Measurements from ENCODE around the gene GPRIN3.
"Not testable (repeated sequence)": the region's sequence is repeated elsewhere in the genome, so short reads cannot be mapped to it uniquely, and the experiment has no call there.

The GPRIN3 gene

DNA sequence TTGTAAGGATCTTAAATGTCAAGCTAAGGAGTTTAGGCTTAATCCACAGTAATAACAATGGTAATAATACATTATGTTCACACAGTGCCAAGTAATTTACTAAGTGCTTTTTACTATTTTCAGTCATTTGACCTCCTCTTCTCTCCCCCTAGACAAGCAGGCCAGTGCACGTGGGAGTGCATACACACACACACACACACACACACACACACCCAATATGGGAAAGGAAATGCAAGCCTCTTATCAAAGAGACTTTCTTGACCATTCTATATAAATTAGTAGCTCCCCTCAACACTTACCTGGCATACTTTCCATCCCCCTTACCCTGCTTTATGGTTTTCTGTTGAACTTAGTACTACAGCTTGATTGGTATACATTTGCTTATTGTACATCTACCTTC is 3.8 kb upstream of the GPRIN3 start:
- DNase-seq, result no peak

GRCh38 chr4:89309154-89309553 is 1.6 kb upstream of the GPRIN3 start:
- not testable (repeated sequence) for DNase-seq

- no peak for DNase-seq
Measured at GRCh38 chr4:89308161-89308500, 531 bp upstream of the GPRIN3 start.

GRCh38 chr4:89307178-89307445 is 488 bp downstream of the GPRIN3 start:
- DNase-seq, result no peak

- DNase-seq, result no peak
Measured at GRCh38 chr4:89306486-89307177, 968 bp downstream of the GPRIN3 start.

GRCh38 chr4:89305712-89306437 is 1.7 kb downstream of the GPRIN3 start:
- no peak for DNase-seq

DNA sequence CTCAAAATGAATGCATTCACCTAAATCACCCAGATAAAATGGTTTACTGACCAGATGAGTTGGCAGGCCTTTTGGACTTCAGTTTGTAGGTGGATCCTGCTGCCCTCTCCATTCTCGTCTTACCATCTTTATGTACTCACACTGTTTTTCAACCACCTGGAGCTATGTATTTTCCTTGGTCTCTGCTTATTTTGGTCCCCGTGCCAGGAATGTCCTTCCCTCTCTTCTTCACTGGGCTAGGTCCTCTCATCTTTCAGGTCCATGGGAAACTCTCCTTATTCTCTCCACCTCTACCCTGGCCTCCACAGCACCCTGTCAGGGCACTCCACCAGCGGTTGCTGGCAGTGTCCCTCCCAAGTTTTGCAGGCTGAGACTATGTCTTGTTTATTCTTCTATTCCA is 2.6 kb downstream of the GPRIN3 start:
- no peak for DNase-seq

DNA sequence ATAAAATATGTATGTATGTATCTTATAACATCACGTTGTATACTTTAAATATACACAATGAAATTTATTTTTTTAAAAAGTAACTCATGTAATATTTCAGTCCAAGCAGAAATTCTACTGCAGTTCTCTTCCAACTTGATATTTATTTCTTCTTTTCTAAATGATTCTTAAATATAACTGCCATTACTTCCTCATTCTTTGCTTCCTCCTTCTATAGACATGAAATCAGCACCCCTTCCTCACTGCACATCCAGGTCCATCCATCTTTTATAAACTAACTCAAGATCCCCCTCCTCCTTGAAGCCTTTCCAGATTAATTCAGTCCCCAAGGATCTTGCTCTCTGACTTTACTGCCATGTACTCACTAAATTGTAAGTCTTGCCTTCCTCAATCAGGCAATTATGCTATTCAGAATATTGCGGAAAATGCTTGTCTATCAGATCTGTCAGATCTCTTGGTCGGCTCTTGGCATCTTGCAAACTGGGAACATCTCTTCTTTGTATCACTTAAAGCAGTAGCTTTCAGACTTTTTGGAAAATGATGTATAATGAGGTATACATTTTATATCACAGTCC is 3.7 kb downstream of the GPRIN3 start:
- no peak for DNase-seq

- DNase-seq, result no peak
Measured at GRCh38 chr4:89303177-89303576, 4.4 kb downstream of the GPRIN3 start.

DNA sequence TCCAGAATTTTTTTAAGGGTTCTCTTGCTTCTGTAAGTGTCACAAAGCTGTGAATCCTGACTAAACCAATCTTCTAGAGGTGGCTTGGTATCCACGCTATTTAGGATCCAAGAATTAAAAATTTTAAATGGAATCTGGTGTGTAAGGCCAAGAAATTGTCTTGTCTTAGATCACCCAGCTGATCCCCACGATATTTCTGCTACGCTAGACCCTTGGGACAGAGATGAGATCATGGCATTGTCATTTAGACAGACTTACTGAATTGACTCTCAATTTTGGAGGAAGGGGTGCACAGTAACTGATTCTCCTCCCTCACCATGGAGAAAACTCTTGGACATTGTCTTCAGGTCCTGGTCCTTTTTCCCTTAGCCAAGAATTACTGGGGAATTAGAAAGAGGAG is 5.7 kb downstream of the GPRIN3 start:
- no peak for DNase-seq

DNA sequence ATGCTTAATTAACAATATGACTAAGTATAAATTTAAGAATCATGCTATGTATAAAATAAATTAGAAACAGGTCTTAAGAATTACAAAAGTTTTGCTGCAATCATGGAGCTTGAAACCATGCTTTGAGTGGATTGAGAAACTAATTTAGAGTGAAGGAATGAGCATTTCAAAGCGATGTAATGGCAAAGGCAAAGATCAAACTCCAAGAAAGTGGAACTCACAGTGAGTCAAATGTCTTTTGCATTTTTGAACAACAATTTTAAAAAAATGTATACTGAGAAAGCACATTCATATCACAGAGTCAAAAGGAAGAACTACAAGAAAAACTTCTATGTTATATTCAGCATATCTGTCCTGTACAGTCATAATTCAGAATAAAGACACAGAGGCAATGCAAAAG is 6.6 kb downstream of the GPRIN3 start:
- no peak for DNase-seq

DNA sequence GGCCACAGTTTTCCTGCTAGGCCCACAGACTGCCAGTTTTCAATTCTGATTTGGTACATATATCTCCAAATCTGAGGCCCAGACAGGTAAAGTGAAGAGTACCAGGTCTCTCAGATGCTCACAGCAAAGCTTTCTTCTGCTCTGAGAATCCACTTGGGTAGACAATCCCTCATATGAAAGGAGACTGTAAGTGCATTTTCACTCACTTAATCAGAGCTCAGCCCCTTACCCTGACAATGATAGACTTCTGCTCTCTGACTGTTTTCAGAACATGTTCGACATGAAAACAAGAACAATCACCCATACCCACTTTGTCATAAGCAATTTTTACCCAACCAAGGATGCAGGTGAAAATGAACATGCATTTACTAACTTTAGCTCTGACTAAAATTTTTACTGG is 7.1 kb downstream of the GPRIN3 start:
- DNase-seq, result no peak

- DNase-seq, result no peak
Measured at GRCh38 chr4:89300060-89300459, 7.5 kb downstream of the GPRIN3 start.

GRCh38 chr4:89299153-89299791 is 8.3 kb downstream of the GPRIN3 start:
- DNase-seq, result no peak

- DNase-seq, result no peak
Measured at GRCh38 chr4:89298788-89299152, 8.8 kb downstream of the GPRIN3 start.

DNA sequence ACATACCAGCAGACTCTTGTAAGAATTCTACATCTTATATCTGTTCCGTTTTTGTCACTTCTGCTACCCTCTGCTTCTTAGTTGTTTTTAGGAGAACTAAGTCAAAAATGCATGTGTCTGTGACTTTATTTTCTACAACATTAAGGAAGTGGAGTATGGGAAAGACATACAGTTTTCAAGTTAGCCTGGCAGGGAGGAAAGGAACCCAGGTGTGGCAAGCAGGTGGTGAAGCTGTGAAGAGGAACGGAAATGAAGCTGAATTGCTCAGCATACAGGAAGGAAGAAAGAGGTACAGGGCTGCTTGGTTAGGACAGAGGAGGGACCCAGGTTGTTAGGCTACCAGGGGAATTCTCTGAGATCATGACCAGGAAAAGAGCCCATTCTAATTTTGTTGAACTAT is 9.4 kb downstream of the GPRIN3 start:
- no peak for DNase-seq

DNA sequence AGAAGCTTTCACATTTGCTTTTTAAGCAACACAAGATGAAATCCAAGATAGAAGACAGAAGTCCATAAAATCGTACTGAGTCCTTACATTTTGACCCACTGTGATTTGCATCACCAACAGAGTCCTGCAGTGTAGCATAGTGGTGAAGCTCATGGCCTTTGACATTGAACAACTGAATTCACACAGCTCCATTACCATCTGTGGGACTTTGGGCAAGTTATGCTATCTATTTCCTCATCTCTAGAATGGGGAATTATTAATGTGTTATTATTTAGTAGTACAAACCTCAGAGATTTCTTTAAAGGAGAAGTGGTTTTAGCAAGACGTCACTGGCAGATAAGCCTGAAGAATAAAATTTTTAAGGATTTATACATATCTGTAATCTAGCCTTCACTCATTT is 10.7 kb downstream of the GPRIN3 start:
- DNase-seq, result no peak

DNA sequence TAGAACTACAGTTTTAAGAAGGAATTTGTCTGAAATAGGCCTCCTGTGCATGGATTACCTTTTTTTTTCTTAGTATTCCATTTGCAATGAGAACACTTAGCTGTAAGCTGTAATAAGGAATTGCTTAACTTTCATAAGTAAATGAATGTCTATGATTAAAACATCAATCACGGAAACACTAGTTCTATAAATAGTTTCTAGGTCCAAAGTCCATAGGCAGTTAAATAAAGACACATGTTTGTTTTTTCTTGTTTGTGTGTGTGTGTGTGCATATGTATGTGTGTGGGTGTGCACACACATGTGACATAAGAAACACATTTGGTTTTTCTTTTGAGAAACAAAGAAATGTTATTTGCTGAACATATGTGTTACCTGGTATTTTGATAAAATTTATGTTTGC is 11.2 kb downstream of the GPRIN3 start:
- DNase-seq, result no peak

DNA sequence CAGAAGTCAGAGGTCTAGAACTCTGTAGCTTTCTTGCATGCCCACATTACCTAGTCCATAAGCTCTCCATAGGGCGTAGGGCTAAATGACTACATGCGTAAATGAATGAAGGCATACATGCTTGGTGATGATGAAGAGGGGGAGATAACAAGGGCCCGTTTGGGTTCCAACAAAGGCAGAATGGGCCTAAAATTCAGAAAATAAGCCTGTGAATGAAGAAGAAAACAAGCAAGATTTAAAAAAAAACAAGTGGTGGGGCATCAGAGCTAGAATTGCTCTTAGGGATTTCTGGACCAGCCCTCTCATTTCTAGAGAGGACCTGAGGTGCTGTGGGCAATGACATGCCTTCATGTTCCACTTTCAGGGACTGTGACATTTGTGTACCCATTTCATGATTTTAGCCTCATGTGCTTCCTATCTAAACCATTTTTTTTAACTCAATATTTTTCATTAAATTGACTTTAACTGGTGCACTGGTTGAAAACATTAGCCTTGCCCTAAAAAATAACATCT is 12.1 kb downstream of the GPRIN3 start:
- no peak for DNase-seq

GRCh38 chr4:89294573-89295269 is 12.9 kb downstream of the GPRIN3 start:
- DNase-seq, result no peak

- no peak for DNase-seq
Measured at GRCh38 chr4:89293299-89293698, 14.3 kb downstream of the GPRIN3 start.

DNA sequence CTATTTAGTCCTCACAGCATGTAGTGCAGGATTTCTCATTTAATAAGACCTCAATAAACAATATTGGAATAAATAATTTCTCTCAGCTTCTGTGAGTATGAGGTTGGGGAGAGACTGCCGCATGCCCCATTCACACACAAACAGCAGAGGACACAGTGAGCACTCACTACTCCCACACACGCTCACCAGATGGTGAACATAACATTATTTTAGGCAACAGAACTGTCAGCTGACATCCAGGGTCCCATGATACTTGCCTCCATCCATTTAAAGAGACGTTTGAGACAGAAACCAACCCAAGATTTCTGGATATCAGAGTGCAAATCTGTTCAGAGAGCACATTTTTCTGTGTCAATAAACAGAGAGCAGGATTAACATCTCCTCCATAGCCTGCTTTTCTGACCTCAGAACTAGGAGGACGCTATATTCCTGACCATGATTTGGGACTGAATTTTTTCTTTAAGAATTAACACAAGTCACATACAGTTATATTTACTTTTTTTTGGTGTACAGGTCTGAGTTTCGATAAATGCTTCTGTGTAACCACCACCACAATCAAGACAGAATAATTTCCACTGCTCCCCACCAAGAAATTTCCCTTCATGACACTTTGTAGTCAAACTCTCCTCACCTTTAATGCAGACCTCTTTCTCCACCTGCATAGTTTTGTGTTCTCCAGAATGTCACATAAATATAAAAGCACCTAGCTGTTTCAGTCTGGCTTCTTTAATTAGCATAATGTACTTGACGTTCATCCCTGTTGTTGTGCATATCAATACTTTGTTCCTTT is 16.7 kb downstream of the GPRIN3 start:
- no peak for DNase-seq

GRCh38 chr4:89289312-89289711 is 18.3 kb downstream of the GPRIN3 start:
- no peak for DNase-seq

Measured in stimulated activated CD8-positive, alpha-beta memory T cell treated with anti-CD3 and anti-CD28 coated beads, Interleukin-4, amount 100 ng/mL, for 48 hours (primary cell).